Right lobe of liver (tissue), 6 donors: Measurements from ENCODE around the gene NANOG. TPM values are rescaled to one million over a fixed set of nuclear protein-coding genes. Genes with fewer than 3 reads are reported as not detected.
"Not testable (repeated sequence)": the region's sequence is repeated elsewhere in the genome, so short reads cannot be mapped to it uniquely, and the experiment has no call there.

Source experiments
- ATAC-seq, 4 donors: fragments of 200-7000 bp; cut with Tn5 transposase; one replicate each; pipeline ENCODE4 v1.9.1; 2020; ENCODE audit warnings: mild to moderate bottlenecking in 4 of 4, moderate library complexity in 4 of 4
- DNase-seq, 3 donors: peaks; one replicate each; pipeline ENCODE4 v3.0.0-alpha.2; 2020
- H3K27ac ChIP-seq, 3 donors: fragments of 200-600 bp; one replicate each; pipeline ENCODE4 v1.8.0; 2022
- H3K27me3 ChIP-seq, 2 donors: fragments of 200-600 bp; one replicate each; pipeline ENCODE4 v1.8.0; 2022
- H3K36me3 ChIP-seq, 4 donors: fragments of 200-600 bp; sonication (generic) in 1 of 4; one replicate each; pipeline versions ENCODE4 v1.5.1 to v1.8.0; 2017 to 2022; ENCODE audit warnings: control low read depth in 1 of 4
- H3K4me1 ChIP-seq, 4 donors: fragments of 200-600 bp; sonication (generic) in 1 of 4; one replicate each; pipeline versions ENCODE4 v1.5.1 to v1.8.0; 2017 to 2022; ENCODE audit warnings: control low read depth in 1 of 4
- H3K4me3 ChIP-seq, 3 donors: fragments of 200-600 bp; one replicate each; pipeline ENCODE4 v1.8.0; 2022
- H3K9me3 ChIP-seq, 4 donors: fragments of 200-600 bp; sonication (generic) in 1 of 4; one replicate each; pipeline versions ENCODE4 v1.5.1 to v1.8.0; 2017 to 2022; ENCODE audit warnings: control low read depth in 1 of 4
- CTCF ChIP-seq, 4 donors: fragments of 200-600 bp in 3 of 4; fragments of 450-650 bp in 1 of 4; IDR thresholded peaks; one replicate each; pipeline versions ENCODE4 v1.5.1 to v1.8.0; 2016 to 2022; ENCODE audit warnings: antibody characterized with exemption in 4 of 4, mild to moderate bottlenecking in 2 of 4
- POLR2A ChIP-seq: fragments of 450-650 bp; IDR thresholded peaks from one replicate; pipeline ENCODE4 v1.6.1; 2017; ENCODE audit warnings: antibody characterized with exemption, mild to moderate bottlenecking
- WGBS: methylation state at CpG from one replicate; pipeline ENCODE4 v1.1.6; 2018; ENCODE audit warnings: low coverage, low lambda C conversion rate; ENCODE audit not compliant: insufficient coverage; ENCODE audit errors: missing lambda C conversion rate; 5-methylcytosine and 5-hydroxymethylcytosine counted together
- intact Hi-C, 2 donors: fragments of 100-400 bp; cut with DNase I; formaldehyde crosslinking; loops; one replicate each; pipeline versions ENCODE4 v1.11.2 to v1.14.1; 2022
- total RNA-seq, 6 experiments: library from RNA; depleted of rRNA in 2 of 6; stranded (reverse); fragments of >200 nt in 2 of 6; fragmentation: NEBNext Ultra II Directional in 3 of 6; extraction: Animal tissue kit (Norgen Biotek cat#: 25700) in 3 of 6; gene quantifications; one replicate each; pipeline versions ENCODE4 v1.1.0 to v1.2.4, GENCODE V29; 2016 to 2023
- donor health status: DM: no; HTN: yes; CAD: no.
- donor health status: DM: no; HTN: no; CAD: no.
- donor health status: DM: no; HTN: no; CAD: no.
- donor health status: DM: no; HTN: yes; CAD: no.
- donor health status: DM: no; HTN: yes; CAD: no.

NANOG gene
- total RNA-seq, 6 experiments from 2014 or later = 0.06 to 0.46 (median 0.28) TPM; not detected in 3

DNA sequence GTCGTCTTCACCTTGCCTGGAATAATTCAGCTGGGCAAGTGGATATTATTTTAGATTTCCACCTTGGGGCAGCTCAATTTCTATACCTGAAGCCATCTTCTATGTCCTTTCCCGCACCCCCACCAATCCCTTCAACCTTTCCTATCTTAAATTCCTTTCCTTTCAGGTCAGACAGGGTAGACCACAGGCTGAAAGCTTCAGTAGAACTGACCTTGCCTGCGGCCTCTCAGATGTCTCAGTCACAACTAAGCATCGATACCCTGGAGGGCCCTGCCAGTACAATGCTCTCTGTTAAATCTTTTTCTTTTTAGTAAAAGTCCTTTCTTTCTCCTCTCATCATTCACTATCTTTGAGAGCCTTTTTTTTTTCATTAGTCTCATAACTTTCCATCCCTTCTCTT is 44.6 kb downstream of the NANOG start:
- TF ChIP-seq POLR2A = no peak
- TF ChIP-seq CTCF (IDR thresholded peaks at IDR 0.05) = no peak
- Histone ChIP-seq H3K27me3 (no peaks in the 10 kb centered on the region), H3K9me3 (no peaks in the 10 kb centered on the region), H3K36me3 (no peaks in the 10 kb centered on the region), H3K4me3 (no peak overlapping the region), H3K4me1 (no peaks in the 10 kb centered on the region), H3K27ac (no peak overlapping the region)
- DNase-seq (no peak), ATAC-seq (no peak)
- WGBS = 74% methylated on average over 4 of the region's 4 CpGs
- intact Hi-C loops = no loop called here

- no peak for DNase-seq
- intact Hi-C loops = no loop called here
- TF ChIP-seq POLR2A (no peak), CTCF (IDR thresholded peaks at IDR 0.05) (no peak)
- no peaks in the 10 kb centered on the region for H3K27me3 ChIP-seq
- WGBS = 29% methylated on average over 1 of the region's 1 CpG
- H3K4me3 ChIP-seq = no peak overlapping the region
- H3K27ac ChIP-seq = no peak overlapping the region
- H3K9me3 ChIP-seq = no peaks in the 10 kb centered on the region
- H3K36me3 ChIP-seq = no peaks in the 10 kb centered on the region
- no peaks in the 10 kb centered on the region for H3K4me1 ChIP-seq
- ATAC-seq = peak in 3 of 4 donors; percentile 19 to 80 (median 51)
Measured at GRCh38 chr12:7834701-7835100, 45.5 kb downstream of the NANOG start.

- H3K36me3 ChIP-seq = no peaks in the 10 kb centered on the region
- TF ChIP-seq CTCF (IDR thresholded peaks at IDR 0.05) = no peak
- TF ChIP-seq POLR2A = no peak
- 60% methylated on average over 9 of the region's 9 CpGs for WGBS
- intact Hi-C loops = no loop called here
- no peaks in the 10 kb centered on the region for H3K27me3 ChIP-seq
- DNase-seq (no peak), ATAC-seq (no peak)
- H3K4me3 ChIP-seq = no peak overlapping the region
- H3K4me1 ChIP-seq = no peaks in the 10 kb centered on the region
- no peaks in the 10 kb centered on the region for H3K9me3 ChIP-seq
- H3K27ac ChIP-seq = no peak overlapping the region
Measured at GRCh38 chr12:7835116-7835515, 45.9 kb downstream of the NANOG start.

DNA sequence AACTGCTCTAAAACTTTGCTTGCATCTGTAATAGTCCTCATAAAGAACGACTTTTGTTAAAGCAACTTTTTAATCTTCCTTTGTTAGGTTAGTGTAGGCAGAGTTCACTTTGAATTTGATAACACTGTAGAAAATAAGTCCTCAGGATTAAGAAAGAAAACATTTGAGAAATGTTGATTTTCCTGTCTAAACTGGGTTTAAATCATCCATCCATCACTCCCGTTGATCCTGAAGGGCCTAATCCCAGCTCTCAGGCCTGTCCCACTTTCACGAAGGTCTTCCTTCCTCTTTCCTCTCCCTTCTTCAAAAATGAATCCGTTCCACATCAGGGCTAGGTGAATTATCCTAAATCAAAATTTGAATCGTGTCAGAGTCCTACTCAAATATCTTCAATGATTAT is 46.6 kb downstream of the NANOG start:
- Histone ChIP-seq H3K4me3 (no peak overlapping the region), H3K36me3 (no peaks in the 10 kb centered on the region), H3K27me3 (no peaks in the 10 kb centered on the region), H3K27ac (no peak overlapping the region), H3K4me1 (no peaks in the 10 kb centered on the region), H3K9me3 (no peaks in the 10 kb centered on the region)
- intact Hi-C loops = no loop called here
- TF ChIP-seq CTCF (IDR thresholded peaks at IDR 0.05) (no peak), POLR2A (no peak)
- 52% methylated on average over 5 of the region's 5 CpGs for WGBS
- DNase-seq (no peak), ATAC-seq (no peak)

- 67% methylated on average over 2 of the region's 6 CpGs for WGBS
- Histone ChIP-seq H3K4me1 (no peaks in the 10 kb centered on the region), H3K4me3 (no peak overlapping the region), H3K36me3 (no peaks in the 10 kb centered on the region), H3K27ac (no peak overlapping the region), H3K9me3 (no peaks in the 10 kb centered on the region), H3K27me3 (no peaks in the 10 kb centered on the region)
- intact Hi-C loops = no loop called here
- DNase-seq (peak in 1 of 3 donors; percentile 56), ATAC-seq (no peak)
- TF ChIP-seq POLR2A (no peak), CTCF (IDR thresholded peaks at IDR 0.05) (no peak)
Measured at GRCh38 chr12:7837366-7837765, 48.2 kb downstream of the NANOG start.

GRCh38 chr12:7839226-7839625 is 50.0 kb downstream of the NANOG start:
- WGBS = 41% methylated on average over 6 of the region's 10 CpGs
- ATAC-seq, intact Hi-C loops: not testable (repeated sequence)

GRCh38 chr12:7839848-7840247 is 50.6 kb downstream of the NANOG start:
- H3K4me1 ChIP-seq, DNase-seq, H3K4me3 ChIP-seq, intact Hi-C loops, H3K36me3 ChIP-seq, H3K9me3 ChIP-seq, ATAC-seq, H3K27ac ChIP-seq, H3K27me3 ChIP-seq: not testable (repeated sequence)
- 66% methylated on average over 5 of the region's 7 CpGs for WGBS

More at GRCh38 chr12:7839226-7839625, 50.0 kb downstream of the NANOG start:
- H3K27me3 ChIP-seq, H3K4me3 ChIP-seq, H3K27ac ChIP-seq, H3K9me3 ChIP-seq, H3K4me1 ChIP-seq, H3K36me3 ChIP-seq, DNase-seq: not testable (repeated sequence)
